ENCODE results near the gene EPHB2.

The EPHB2 gene

GRCh38 chr1:22803833-22804232 is 93.2 kb downstream of the EPHB2 start:
- DNase-seq (ENCODE audit: low read depth), result no peak

DNA sequence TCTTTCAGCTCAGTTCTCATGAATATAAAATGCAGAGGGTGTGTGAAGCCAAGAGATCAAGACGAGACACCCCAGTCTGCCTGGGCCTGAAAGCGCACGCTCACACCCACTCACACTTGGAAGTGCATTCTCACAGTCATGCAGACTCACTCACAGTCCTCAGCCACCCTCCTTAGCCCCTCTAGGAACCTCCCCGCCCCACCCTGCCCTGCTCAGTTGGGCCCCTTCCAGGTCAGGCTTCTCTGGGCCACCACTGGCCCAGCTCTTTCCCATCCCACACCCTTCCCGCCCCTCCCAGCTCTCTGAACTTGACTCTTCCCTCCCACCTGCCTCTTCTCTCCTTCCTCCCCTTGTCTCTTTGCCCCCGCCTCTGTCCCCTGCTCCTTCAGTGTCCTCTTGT is 93.8 kb downstream of the EPHB2 start:
- DNase-seq (ENCODE audit: low read depth), result no peak

- DNase-seq (ENCODE audit: low read depth), result no peak
Observed at GRCh38 chr1:22804969-22805671, 94.5 kb downstream of the EPHB2 start.

DNA sequence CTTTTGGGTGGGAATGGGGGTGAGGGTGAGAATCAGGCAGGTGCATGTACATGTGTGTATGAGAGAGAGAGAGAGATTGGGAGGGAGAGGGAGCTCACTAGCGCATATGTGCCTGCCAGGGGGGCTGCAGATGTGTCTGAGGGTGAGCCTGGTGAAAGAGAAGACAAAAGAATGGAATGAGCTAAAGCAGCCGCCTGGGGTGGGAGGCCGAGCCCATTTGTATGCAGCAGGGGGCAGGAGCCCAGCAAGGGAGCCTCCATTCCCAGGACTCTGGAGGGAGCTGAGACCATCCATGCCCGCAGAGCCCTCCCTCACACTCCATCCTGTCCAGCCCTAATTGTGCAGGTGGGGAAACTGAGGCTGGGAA is 95.0 kb downstream of the EPHB2 start:
- DNase-seq (ENCODE audit: low read depth), result no peak

GRCh38 chr1:22806584-22806983 is 95.9 kb downstream of the EPHB2 start:
- DNase-seq (ENCODE audit: low read depth), result no peak

GRCh38 chr1:22807340-22807739 is 96.7 kb downstream of the EPHB2 start:
- DNase-seq (ENCODE audit: low read depth), result no peak

DNA sequence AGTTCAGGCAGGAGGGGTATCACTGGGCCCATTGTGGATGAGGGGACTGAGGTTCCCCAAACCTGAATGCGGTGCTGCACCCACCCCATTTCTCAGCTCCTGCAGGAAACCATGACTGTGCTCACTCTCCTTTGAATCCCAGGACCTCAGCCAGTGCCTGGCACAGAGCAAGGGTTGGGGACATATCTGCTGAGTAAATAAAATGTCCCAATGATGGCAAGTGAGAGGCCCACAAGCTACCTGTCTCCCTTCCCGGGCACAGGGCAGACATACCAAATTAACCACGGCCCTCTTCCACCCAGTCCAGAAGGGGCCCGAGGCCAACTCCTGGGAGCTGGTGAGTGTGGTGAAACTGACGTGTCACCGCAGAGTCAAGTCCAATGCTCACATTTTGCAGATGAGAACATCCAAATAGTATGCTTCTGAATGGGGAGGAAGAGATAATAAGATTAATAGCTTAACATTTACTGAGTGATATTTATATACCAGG is 97.6 kb downstream of the EPHB2 start:
- DNase-seq (ENCODE audit: low read depth), result peak; percentile 65

- DNase-seq (ENCODE audit: low read depth), result peak; percentile 76
Observed at GRCh38 chr1:22808676-22809483, 98.2 kb downstream of the EPHB2 start.

GRCh38 chr1:22809783-22810182 is 99.1 kb downstream of the EPHB2 start:
- DNase-seq (ENCODE audit: low read depth), result no peak

GRCh38 chr1:22810378-22810777 is 99.7 kb downstream of the EPHB2 start:
- no peak for DNase-seq (ENCODE audit: low read depth)

- DNase-seq (ENCODE audit: low read depth), result no peak
Observed at GRCh38 chr1:22812092-22812880, 101.6 kb downstream of the EPHB2 start.

DNA sequence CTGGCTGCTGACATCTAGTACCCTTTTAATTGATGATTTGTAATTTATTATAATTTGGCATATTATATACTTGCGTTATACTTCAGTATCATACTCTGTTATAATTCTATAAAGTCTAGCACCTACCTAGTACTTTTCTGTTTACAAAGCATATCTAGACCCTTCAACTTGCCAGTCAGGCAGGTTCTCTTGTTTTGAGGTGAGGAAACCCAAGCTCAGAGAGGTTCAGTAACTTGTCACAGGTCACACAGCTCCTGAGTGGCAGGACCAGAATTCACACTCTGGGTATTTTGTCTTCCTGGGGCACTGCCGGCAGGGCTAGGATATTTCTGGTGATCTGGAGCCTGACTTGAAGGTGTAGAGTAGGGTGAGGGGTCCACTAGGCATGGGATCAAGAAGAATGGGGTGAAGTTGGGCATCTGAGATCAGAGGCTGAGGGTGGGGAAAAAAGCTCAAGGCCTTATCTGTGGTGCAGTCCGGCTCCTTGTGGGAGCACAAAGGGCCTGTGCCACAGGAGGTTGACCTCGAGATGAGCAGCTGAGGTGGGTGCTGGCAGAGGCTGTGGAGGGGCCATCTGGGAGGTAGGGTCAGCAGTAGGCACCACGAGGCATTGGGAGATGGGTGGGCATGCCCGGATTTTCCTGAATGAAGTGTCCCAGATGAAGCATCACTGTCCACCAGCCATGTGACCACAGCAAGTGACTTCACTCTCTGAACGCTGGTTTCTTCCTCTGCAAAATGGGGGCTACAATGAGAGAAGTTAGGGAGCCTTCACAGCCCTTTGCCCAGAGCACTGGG is 102.6 kb downstream of the EPHB2 start:
- no peak for DNase-seq (ENCODE audit: low read depth)

- peak; percentile 70 for DNase-seq (ENCODE audit: low read depth)
Observed at GRCh38 chr1:22814176-22815042, 103.8 kb downstream of the EPHB2 start.

GRCh38 chr1:22815043-22815365 is 104.4 kb downstream of the EPHB2 start:
- DNase-seq (ENCODE audit: low read depth), result no peak

DNA sequence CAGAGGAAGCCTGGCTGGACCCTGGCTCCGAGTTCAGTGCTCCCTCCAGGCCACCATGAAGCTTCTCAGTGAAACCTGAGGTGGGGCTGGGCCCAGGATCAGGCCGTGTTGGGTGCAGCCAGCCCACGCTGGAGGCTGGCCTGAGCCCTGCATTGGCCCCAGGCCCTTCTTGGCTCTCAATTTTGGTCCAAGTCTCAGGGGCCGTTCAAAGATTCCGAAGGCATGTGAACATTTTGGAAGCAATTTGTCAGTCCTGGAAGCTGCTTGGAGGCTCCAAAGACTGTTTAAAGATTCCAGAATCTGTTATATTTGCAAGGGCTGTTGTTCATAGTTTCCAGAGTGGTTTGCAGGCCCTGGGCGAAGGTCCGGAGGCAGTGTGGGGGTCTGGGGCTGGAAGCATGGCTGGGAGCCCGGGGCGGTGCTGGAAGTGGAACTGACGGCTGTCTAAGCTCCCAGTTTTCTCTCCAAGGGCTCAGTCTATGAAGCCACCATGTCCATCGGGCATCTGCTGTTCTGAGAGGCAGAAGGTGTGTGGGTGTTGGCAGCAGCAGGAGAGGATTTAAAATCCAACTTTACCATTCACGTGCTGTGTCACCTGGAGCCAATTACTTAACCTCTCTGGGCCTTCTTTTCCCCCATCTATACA is 104.9 kb downstream of the EPHB2 start:
- no peak for DNase-seq (ENCODE audit: low read depth)

DNA sequence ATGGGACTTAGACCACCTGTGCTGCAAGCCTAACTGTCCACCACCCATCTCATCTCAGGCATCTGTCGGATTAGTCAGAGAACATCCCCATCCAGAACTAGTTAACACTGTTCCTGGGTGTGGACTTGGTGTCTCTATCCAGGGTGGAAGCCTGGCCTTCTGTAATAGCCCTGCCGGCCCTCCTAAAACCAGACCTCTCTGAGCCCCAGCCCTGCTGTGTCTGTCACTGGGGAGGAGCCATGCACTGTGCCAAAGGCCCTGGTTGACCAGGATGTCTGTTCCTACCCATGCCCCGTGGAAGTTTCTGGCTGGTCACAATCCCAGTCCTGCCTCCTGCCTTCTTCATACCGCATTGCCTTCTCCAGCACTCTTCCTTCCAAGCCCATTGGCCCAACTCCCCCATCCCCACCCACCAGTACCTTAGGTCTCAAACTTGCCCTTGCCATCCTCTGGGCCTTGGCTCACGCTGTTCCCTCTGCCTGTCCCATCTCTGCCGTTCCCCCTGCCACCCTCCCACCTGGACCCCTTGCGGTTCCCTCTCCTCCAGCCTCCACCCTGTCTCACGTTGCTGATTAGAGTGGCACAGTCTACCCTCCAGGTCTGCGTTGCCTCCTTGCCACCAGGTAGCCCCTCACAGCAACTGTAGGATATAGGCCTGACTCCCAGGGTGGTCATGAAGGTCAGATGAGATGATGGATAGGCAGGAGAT is 105.6 kb downstream of the EPHB2 start:
- DNase-seq (ENCODE audit: low read depth), result no peak

DNA sequence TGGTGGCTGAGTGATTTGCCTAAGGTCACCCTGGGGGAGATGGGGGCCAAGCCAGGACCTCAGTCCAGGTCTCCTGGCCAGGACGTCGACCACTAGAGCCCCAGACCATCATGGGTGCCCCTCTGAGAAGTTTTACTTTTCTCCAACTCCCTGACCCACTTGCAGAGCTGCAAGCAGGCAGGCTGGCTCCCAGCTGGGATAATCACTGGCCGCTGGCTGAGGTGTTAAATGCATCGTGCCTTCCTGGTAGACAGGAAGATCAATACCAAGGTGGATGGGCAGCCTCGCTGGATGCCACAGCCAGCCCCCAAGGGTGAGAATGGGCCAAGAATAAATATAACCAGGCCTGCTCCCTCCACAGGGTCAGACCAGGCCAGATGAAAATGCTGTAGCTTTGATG is 106.2 kb downstream of the EPHB2 start:
- DNase-seq (ENCODE audit: low read depth), result no peak

DNA sequence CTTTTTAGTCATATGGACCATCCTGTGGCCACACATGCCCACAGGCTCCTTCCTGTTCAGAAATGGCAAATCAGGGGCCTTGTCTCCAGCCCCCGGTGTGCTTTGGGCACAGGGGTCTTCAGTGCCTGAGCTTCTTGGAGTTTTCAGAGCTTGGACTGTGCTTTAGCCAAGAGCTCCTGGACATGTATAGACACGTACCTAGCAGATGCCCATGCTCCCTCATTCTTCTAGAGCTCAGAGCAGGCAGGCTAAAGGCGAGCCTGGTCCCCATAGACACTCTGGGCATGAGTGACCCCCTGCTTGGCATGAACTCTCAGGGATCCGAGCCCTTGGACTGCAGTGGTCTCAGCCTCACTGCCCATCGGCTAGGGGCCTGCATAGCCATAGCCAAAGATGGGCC is 106.8 kb downstream of the EPHB2 start:
- DNase-seq (ENCODE audit: low read depth), result no peak

- DNase-seq (ENCODE audit: low read depth), result no peak
Observed at GRCh38 chr1:22818061-22818770, 107.6 kb downstream of the EPHB2 start.

Data from GM04504 (cell line).